ENCODE data around the gene FAM229A. TPM values are rescaled to one million over a fixed set of nuclear protein-coding genes. Genes with fewer than 3 reads are reported as not detected.

FAM229A gene
- 2.1 to 4.5 TPM (median 3.7 TPM) in 5 replicates for total RNA-seq (2022; extraction: Qiagen RNA extraction)

DNA sequence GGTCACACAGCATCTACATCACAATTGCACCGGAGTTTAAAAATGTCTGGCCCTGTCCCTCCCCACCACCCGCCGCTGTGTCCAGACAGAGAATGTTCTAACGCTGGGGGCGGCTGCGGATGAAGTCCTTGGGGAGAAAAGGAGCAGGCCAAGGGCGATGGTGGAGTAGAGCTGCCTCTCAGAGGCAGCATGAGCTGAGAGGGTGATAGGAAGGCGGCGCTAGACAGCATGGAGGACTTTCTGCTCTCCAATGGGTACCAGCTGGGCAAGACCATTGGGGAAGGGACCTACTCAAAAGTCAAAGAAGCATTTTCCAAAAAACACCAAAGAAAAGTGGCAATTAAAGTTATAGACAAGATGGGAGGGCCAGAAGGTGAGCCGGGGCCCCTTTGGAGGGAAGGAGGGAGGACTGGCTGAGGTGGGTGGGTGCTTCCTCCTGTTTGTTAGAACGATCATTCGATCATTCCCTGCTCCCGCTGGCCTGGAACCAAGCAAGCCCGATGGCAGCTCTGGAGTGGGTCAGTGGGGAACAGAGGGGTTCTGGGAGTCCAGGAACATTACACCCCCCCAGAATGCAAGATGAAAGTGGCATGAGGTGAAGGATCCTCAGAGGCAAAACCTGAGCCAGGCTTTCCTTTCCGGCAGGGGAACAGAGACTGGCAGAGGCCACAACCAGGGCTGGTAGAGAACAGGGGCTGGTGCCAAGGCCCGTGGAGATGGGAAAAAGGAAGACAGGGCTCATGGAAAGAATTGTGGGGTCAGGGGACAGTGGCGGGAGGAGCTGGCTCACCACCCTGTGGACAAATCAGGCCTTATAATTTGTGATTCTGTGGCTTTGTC lies at the start of gene FAM229A, which contains the start of gene TSSK3:
TSS of gene FAM229A (minus strand) at position 12 of the 840 bp plus-strand sequence. CDS start 394 bp downstream, outside the sequence.
TSS of gene TSSK3 (plus strand) at position 66 of the 840 bp plus-strand sequence. CDS start at position 229, 163 bp downstream.

DNA sequence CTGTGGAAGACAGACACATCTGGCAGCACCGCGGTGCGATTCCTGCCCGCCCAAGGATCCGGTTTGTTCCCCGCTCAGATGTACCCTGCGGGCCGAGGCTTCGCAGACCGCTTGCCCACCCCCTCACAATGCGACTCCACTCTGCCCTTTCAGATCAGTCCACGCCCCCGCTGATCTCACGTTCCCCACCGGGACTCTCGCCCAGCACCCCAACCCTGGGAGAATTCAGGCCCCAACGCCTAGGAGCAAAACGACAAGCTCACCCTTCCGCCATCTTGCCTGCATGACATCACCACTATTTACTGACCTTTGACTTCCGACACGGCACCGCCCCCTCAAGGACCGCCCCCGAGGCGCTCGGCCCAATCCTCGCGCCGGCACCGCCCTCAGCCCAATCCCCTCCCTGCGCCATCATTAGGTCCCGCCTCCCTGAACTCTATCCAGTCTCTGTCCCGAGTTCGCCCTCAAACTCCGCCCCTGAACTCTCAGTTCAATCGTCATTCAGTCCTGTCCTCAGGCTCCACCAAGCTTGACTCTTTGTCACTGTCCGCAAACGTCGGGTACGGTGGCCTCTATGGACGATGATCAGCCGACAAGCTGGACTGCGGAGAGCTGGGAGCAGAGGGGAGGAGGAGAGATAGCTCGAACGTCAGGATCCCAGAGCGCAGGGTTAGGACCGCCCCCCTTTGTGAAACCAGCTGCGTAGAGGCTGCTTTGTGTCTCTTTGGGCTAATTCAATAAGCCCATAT lies 32.0 kb upstream of the FAM229A start, which contains the start of gene BSDC1:
TSS of gene BSDC1 (minus strand) at position 301 of the 749 bp plus-strand sequence. CDS start at position 274, 27 bp downstream.

DNA sequence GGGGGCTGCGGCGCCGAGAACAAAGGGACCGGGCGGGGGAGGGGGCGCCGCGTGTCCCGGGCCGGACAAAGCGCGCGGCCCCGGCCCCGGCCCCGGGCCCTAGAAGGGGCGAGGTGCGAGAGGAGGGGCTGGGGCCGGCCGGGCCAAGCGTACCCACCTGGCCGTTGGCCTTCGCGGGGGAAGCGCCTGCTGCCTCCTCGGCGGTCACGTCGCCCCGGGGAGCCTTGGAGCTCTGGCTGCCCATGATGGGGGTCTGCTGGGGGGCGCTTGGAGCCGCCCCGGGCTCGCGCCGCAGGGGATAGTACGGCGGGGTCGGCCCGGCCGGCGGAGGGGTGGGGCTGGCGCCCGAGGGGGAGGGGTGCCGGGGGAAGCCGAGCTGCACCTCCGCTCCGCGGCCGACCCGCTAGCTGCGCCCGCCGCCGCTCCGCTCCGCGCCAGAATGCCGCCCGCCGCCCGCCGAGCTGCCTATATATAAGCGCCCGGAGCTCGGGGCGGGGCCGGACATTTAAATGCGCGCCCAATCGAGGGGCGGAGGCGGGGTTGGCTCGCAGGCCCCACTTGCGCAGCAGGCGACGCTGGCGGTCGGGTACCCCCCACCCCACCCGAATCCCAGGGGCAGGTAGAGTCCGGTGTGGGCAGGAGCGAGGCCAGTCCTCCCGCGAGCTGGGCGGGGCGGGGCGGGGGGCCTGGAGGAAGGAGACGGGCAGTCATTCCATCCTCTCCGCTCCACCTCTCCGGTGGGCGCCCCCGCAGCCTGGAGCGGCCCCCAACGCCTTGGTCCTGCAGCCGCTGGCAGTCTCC lies 26.3 kb downstream of the FAM229A start, which contains the start of gene MARCKSL1:
TSS of gene MARCKSL1 (minus strand) at position 444 of the 801 bp plus-strand sequence. CDS start at position 244, 200 bp downstream.

Other genes with a start within 250 kb of the FAM229A start
- gene TXLNA, start 182.8 kb downstream of the FAM229A start, total RNA-seq (2022; extraction: Qiagen RNA extraction), result 24.7 to 35.7 TPM (median 26.5 TPM) in 5 replicates
- gene CCDC28B, start 161.9 kb downstream of the FAM229A start, total RNA-seq (2022; extraction: Qiagen RNA extraction), result 1.2 to 2.2 TPM (median 1.7 TPM) in 5 replicates
- 1.3 to 2.4 TPM (median 1.9 TPM) in 5 replicates for gene IQCC, start 156.8 kb downstream of the FAM229A start, total RNA-seq (2022; extraction: Qiagen RNA extraction)
- gene DCDC2B, start 153.4 kb downstream of the FAM229A start, total RNA-seq (2022; extraction: Qiagen RNA extraction), result not detected in 5 replicates
- gene TMEM234, start 140.1 kb downstream of the FAM229A start, total RNA-seq (2022; extraction: Qiagen RNA extraction), result 6.7 to 10.0 TPM (median 9.1 TPM) in 5 replicates
- 261 to 308 TPM (median 275 TPM) in 5 replicates for gene EIF3I, start 140.1 kb downstream of the FAM229A start, total RNA-seq (2022; extraction: Qiagen RNA extraction)
- gene FAM167B, start 115.3 kb downstream of the FAM229A start, total RNA-seq (2022; extraction: Qiagen RNA extraction), result 0.16 to 0.70 TPM (median 0.55 TPM) in 5 replicates
- gene LCK, start 111.2 kb downstream of the FAM229A start, total RNA-seq (2022; extraction: Qiagen RNA extraction), result 0.03 TPM in 1 of 5 replicates, not detected in the others
- 51.1 to 58.3 TPM (median 53.6 TPM) in 5 replicates for gene HDAC1, start 70.4 kb downstream of the FAM229A start, total RNA-seq (2022; extraction: Qiagen RNA extraction)
- gene MARCKSL1, start 26.3 kb downstream of the FAM229A start, total RNA-seq (2022; extraction: Qiagen RNA extraction), result 52.9 to 69.7 TPM (median 64.0 TPM) in 5 replicates
- 0.10 to 0.17 TPM (median 0.15 TPM) in 3 of 5 replicates, not detected in the others for gene TSSK3, start 54 bp upstream of the FAM229A start, total RNA-seq (2022; extraction: Qiagen RNA extraction)
- 17.7 to 21.0 TPM (median 20.6 TPM) in 5 replicates for gene BSDC1, start 32.0 kb upstream of the FAM229A start, total RNA-seq (2022; extraction: Qiagen RNA extraction)
- 0.01 TPM in 1 of 5 replicates, not detected in the others for gene ZBTB8B, start 102.6 kb upstream of the FAM229A start, total RNA-seq (2022; extraction: Qiagen RNA extraction)
- 3.8 to 5.0 TPM (median 4.1 TPM) in 5 replicates for gene ZBTB8A, start 176.9 kb upstream of the FAM229A start, total RNA-seq (2022; extraction: Qiagen RNA extraction)

Measured in A549 treated with Hydrocortisone at 1 μM for 4 hours (cell line).